SJCRH30 (cell line): ENCODE results near the gene PCDH8. TPM values are rescaled to one million over a fixed set of nuclear protein-coding genes. Genes with fewer than 3 reads are reported as not detected.
A peak's percentile ranks its signal among the peaks of the same experiment; 100 is the strongest.
"Not testable (repeated sequence)": the region's sequence is repeated elsewhere in the genome, so short reads cannot be mapped to it uniquely, and the experiment has no call there.

Experiments used
- DNase-seq, 2 experiments: peaks; one replicate each; pipeline ENCODE4 v3.0.0-alpha.2; 2015 to 2020
- H3K27ac ChIP-seq: fragments of 250-450 bp; sonication (Bioruptor Pico); 2 replicates; pipeline ENCODE4 v1.5.1; 2020; ENCODE audit warnings: mild to moderate bottlenecking, moderate library complexity
- H3K27me3 ChIP-seq: fragments of 250-450 bp; sonication (Bioruptor Pico); 2 replicates; pipeline ENCODE4 v1.5.1; 2020; ENCODE audit warnings: mild to moderate bottlenecking, moderate library complexity
- H3K36me3 ChIP-seq: fragments of 250-450 bp; sonication (Bioruptor Pico); 2 replicates; pipeline ENCODE4 v1.5.1; 2020; ENCODE audit warnings: mild to moderate bottlenecking, moderate library complexity
- H3K4me1 ChIP-seq: fragments of 250-450 bp; sonication (Bioruptor Pico); 2 replicates; pipeline ENCODE4 v1.5.1; 2020; ENCODE audit warnings: mild to moderate bottlenecking, moderate library complexity
- H3K4me3 ChIP-seq: fragments of 250-450 bp; sonication (Bioruptor Pico); 2 replicates; pipeline ENCODE4 v1.5.1; 2020; ENCODE audit warnings: mild to moderate bottlenecking, moderate library complexity
- H3K9me3 ChIP-seq: fragments of 250-450 bp; sonication (Bioruptor Pico); replicated peaks from 2 replicates; pipeline ENCODE4 v1.5.1; 2020; ENCODE audit warnings: mild to moderate bottlenecking, moderate library complexity
- total RNA-seq: library from RNA; depleted of rRNA; stranded (reverse); fragments of >200 nt; shearing (Covaris generic); gene quantifications from 2 replicates; pipeline ENCODE4 v1.2.3, GENCODE V29; 2014

Gene PCDH8
- total RNA-seq, 1 experiment from 2014 or later = 2.3 TPM

GRCh38 chr13:52845334-52845761, 3.1 kb downstream of the PCDH8 start:
- DNase-seq = no peak
- Histone ChIP-seq H3K27me3 (no peaks in the 10 kb centered on the region), H3K4me3 (no peak overlapping the region), H3K36me3 (no peaks in the 10 kb centered on the region), H3K27ac (no peak overlapping the region), H3K9me3 (no peaks in the 10 kb centered on the region), H3K4me1 (no peaks in the 10 kb centered on the region)

GRCh38 chr13:52844836-52845235, 3.6 kb downstream of the PCDH8 start:
- no peak overlapping the region for H3K4me3 ChIP-seq
- H3K27ac ChIP-seq = no peak overlapping the region
- no peaks in the 10 kb centered on the region for H3K27me3 ChIP-seq
- no peak for DNase-seq
- H3K36me3 ChIP-seq = no peaks in the 10 kb centered on the region
- H3K9me3 ChIP-seq = no peaks in the 10 kb centered on the region
- no peaks in the 10 kb centered on the region for H3K4me1 ChIP-seq

DNA sequence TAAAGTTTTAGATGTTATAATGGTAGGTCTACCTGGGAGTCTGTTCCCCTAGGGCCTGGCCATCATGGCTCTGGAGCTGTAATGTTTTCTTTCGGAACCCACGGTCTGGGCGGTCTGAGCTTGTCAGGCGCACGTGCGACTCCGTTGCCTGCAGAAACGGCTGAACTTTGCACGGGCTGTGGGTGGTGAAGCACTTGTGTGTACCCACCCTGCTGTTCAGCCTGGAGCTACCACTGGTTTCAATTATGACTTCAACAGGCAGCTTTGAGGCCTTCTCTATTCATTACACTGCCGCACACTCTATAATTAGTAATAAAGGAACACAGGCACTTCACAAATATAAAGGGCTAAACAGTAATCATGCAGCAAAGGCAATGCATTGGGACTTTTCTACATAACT, 6.0 kb downstream of the PCDH8 start:
- no peak overlapping the region for H3K27ac ChIP-seq
- no peaks in the 10 kb centered on the region for H3K4me1 ChIP-seq
- H3K36me3 ChIP-seq = no peaks in the 10 kb centered on the region
- no peak for DNase-seq
- no peaks in the 10 kb centered on the region for H3K9me3 ChIP-seq
- no peaks in the 10 kb centered on the region for H3K27me3 ChIP-seq
- no peak overlapping the region for H3K4me3 ChIP-seq

DNA sequence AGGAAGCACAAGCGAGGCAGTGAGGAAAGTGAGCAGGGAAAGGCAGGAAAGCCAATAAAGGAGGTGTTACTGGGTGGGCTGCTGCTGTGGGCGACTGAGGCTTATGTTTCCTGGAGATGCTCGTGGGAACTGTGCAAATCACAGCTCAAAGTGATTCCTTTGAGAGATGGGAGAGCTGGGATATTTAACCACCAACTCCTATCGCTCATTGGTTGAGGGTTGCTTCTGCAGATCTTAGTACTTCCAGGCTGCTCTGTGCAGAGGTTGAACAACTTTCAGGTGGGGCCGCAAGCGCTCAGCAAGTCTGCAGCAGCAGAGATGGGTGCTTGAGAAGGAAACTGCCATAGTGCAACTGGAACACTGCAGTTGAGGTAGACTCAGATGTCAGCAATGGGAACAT, 8.4 kb downstream of the PCDH8 start:
- Histone ChIP-seq H3K27me3 (no peaks in the 10 kb centered on the region), H3K4me3 (no peak overlapping the region), H3K9me3 (no peaks in the 10 kb centered on the region), H3K4me1 (no peaks in the 10 kb centered on the region), H3K27ac (no peak overlapping the region), H3K36me3 (no peaks in the 10 kb centered on the region)
- DNase-seq = no peak

- peak in 1 of 2 experiments; percentile 45 for DNase-seq
- H3K27me3 ChIP-seq = no peaks in the 10 kb centered on the region
- H3K27ac ChIP-seq = no peak overlapping the region
- H3K36me3 ChIP-seq = no peaks in the 10 kb centered on the region
- H3K4me1 ChIP-seq = no peaks in the 10 kb centered on the region
- H3K4me3 ChIP-seq = no peak overlapping the region
- no peaks in the 10 kb centered on the region for H3K9me3 ChIP-seq
Observed at GRCh38 chr13:52838433-52839107, 9.9 kb downstream of the PCDH8 start.

- no peaks in the 10 kb centered on the region for H3K27me3 ChIP-seq
- no peaks in the 10 kb centered on the region for H3K36me3 ChIP-seq
- no peak for DNase-seq
- no peak overlapping the region for H3K4me3 ChIP-seq
- no peaks in the 10 kb centered on the region for H3K9me3 ChIP-seq
- no peaks in the 10 kb centered on the region for H3K4me1 ChIP-seq
- H3K27ac ChIP-seq = no peak overlapping the region
Observed at GRCh38 chr13:52837850-52838249, 10.6 kb downstream of the PCDH8 start.

GRCh38 chr13:52835071-52835839, 13.2 kb downstream of the PCDH8 start:
- DNase-seq = no peak
- no peaks in the 10 kb centered on the region for H3K27me3 ChIP-seq
- H3K4me3 ChIP-seq = no peak overlapping the region
- no peaks in the 10 kb centered on the region for H3K4me1 ChIP-seq
- H3K9me3 ChIP-seq = no peaks in the 10 kb centered on the region
- no peak overlapping the region for H3K27ac ChIP-seq
- no peaks in the 10 kb centered on the region for H3K36me3 ChIP-seq

- no peak for DNase-seq
- H3K4me1 ChIP-seq = no peaks in the 10 kb centered on the region
- H3K4me3 ChIP-seq = no peak overlapping the region
- no peaks in the 10 kb centered on the region for H3K36me3 ChIP-seq
- no peak overlapping the region for H3K27ac ChIP-seq
- H3K9me3 ChIP-seq = no peaks in the 10 kb centered on the region
- H3K27me3 ChIP-seq = no peaks in the 10 kb centered on the region
Observed at GRCh38 chr13:52833296-52833875, 15.1 kb downstream of the PCDH8 start.

DNA sequence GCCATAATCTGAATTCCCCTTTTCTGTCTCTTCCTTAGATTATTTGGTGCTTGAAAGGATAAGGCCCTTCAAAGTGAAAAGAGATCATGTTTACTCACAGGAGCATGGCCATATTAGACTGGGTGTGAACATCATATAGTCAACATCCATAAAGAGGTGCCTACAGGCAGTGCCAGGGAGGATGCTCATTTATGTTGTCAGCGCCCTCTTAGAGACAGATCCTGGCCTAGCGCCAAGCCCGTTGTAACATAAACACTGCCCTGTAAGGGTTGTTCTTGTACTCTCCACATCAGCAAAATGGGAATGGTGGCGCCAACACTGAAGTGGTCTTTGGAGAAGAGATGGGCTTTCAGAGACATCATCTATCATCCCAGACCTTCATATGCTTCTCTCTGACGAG, 16.1 kb downstream of the PCDH8 start:
- H3K4me3 ChIP-seq = no peak overlapping the region
- no peaks in the 10 kb centered on the region for H3K9me3 ChIP-seq
- H3K36me3 ChIP-seq = no peaks in the 10 kb centered on the region
- no peak overlapping the region for H3K27ac ChIP-seq
- DNase-seq = peak in 1 of 2 experiments; percentile 43
- no peaks in the 10 kb centered on the region for H3K4me1 ChIP-seq
- H3K27me3 ChIP-seq = no peaks in the 10 kb centered on the region

DNA sequence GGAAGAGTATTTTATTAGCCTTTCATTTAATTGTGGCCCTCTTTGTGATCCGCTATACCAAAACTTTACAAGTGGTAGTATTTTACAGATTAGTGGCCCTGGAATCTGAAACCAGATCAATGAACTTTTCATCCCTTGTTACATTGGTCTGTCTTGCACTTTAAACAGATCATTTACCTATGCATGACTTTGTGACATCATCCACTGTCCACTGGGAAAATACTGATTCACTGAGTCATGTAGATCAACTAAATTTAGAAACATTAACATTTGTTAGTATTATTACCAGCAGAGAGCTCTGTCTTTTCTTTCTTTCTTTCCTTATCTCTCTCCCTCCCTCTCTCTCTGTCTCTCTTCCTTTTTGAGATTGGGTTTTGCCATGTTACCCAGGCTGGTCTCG, 17.5 kb downstream of the PCDH8 start:
- no peak overlapping the region for H3K4me3 ChIP-seq
- H3K27ac ChIP-seq = no peak overlapping the region
- H3K27me3 ChIP-seq = no peaks in the 10 kb centered on the region
- DNase-seq = no peak
- H3K4me1 ChIP-seq = no peaks in the 10 kb centered on the region
- no peaks in the 10 kb centered on the region for H3K9me3 ChIP-seq
- no peaks in the 10 kb centered on the region for H3K36me3 ChIP-seq

DNA sequence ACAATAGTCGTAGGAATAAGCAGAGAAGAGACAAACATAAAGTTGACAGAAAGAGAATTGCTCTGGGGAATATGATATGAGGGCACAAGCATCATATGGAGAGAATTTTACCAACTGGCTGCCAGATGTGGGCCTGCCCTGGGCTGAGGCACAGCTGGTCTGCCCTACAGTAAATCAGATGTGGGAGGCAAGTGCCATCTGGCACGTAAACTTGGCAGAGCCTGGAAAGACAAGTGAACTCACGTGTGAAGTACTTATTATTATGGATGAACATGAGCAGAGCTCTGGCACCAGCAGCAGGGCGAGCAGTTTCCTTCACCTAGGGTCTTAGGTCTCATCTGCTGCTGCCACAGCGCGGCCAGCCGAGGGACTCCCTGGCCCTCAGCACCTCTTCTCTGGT, 20.6 kb downstream of the PCDH8 start:
- H3K36me3 ChIP-seq = no peaks in the 10 kb centered on the region
- no peaks in the 10 kb centered on the region for H3K4me1 ChIP-seq
- H3K27ac ChIP-seq = no peak overlapping the region
- no peak for DNase-seq
- no peaks in the 10 kb centered on the region for H3K9me3 ChIP-seq
- H3K4me3 ChIP-seq = no peak overlapping the region
- H3K27me3 ChIP-seq = no peaks in the 10 kb centered on the region

DNA sequence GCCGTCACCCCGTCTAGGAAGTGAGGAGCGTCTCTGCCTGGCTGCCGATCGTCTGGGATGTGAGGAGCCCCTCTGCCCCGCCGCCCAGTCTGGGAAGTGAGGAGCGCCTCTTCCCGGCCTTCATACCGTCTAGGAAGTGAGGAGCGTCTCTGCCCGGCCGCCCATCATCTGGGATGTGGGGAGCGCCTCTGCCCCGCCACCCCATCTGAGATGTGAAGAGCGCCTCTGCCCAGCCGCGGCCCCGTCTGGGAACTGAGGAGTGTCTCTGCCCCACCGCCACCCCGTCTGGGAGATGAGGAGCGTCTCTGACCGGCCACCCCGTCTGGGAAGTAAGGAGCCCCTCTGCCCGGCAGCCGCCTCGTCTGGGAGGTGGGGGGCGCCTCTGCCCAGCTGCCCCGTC, 30.6 kb downstream of the PCDH8 start:
- not testable (repeated sequence) for H3K36me3 ChIP-seq, H3K4me3 ChIP-seq, H3K27ac ChIP-seq, H3K9me3 ChIP-seq, H3K4me1 ChIP-seq, DNase-seq, H3K27me3 ChIP-seq

DNA sequence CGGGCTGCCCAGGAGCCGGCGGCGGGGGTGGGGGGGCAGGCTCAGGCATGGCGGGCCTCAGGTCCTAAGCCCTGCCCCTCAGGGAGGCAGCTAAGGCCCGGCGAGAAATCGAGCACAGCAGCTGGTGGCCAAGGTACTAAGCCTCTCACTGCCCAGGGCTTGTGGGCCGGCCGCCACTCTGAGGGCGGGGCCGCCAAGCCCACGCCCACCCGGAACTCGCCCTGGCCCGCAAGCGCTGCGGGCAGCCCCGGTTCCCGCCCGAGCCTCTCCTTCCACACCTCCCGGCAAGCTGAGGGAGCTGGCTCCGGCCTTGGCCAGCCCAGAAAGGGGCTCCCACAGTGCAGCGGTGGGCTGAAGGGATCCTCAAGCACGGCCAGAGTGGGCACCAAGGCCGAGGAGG, 33.1 kb downstream of the PCDH8 start:
- no peaks in the 10 kb centered on the region for H3K9me3 ChIP-seq
- H3K36me3 ChIP-seq = no peaks in the 10 kb centered on the region
- DNase-seq = no peak
- no peaks in the 10 kb centered on the region for H3K27me3 ChIP-seq
- peaks cover 3% of the 10 kb centered on the region; the same call in 1 of the 2 replicates for H3K4me1 ChIP-seq
- no peak overlapping the region for H3K4me3 ChIP-seq
- no peak overlapping the region for H3K27ac ChIP-seq

DNA sequence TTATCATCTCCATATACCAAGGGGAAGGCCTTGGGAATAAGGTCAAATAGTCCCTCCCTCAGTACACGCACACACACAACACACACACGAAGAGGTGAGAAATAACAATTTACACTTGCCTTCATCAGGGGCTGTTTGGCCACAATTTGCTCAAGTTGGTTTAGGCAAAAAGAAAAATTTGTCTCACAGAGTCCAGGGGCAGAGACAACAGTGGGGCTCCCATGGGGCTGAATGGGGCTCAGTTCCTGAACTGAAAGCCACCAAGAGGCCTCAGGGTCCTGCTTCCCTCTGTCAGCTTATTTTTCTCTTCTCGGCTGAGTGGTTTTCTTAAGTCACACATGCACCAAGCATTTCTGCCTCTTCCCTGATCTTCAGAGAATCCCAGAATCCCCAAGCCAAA, 35.5 kb downstream of the PCDH8 start:
- Histone ChIP-seq H3K9me3 (no peaks in the 10 kb centered on the region), H3K27ac (no peak overlapping the region), H3K4me1 (peaks cover 12% of the 10 kb centered on the region), H3K36me3 (no peaks in the 10 kb centered on the region), H3K4me3 (no peak overlapping the region), H3K27me3 (no peaks in the 10 kb centered on the region)
- DNase-seq = no peak

DNA sequence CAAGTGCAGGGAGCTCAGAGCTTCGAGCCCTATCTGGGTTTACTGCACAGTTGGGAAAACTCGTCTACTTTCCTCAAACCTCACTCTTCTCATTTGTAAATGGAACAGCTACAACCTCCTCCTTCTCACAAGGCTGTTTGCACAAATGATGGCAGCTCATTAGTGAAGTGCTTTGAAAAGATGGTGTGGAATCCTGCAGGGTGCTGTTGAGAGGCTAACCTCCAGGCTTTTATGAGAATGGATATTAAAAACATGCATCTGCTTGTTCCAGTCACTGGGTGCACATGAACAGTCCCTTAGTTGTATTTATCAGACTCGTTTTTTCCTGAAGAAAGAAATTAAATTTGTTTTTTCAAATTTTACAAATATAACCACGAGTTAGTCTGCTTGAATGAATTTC, 36.6 kb downstream of the PCDH8 start:
- Histone ChIP-seq H3K27me3 (no peaks in the 10 kb centered on the region), H3K4me3 (no peak overlapping the region), H3K4me1 (peaks cover 12% of the 10 kb centered on the region), H3K9me3 (no peaks in the 10 kb centered on the region), H3K27ac (no peak overlapping the region), H3K36me3 (no peaks in the 10 kb centered on the region)
- no peak for DNase-seq
